ENCODE data around the gene KRTAP10-3. TPM values are rescaled to one million over a fixed set of nuclear protein-coding genes. Genes with fewer than 3 reads are reported as not detected.

Gene KRTAP10-3
- total RNA-seq, 1 donor from 2014 or later = not detected

DNA sequence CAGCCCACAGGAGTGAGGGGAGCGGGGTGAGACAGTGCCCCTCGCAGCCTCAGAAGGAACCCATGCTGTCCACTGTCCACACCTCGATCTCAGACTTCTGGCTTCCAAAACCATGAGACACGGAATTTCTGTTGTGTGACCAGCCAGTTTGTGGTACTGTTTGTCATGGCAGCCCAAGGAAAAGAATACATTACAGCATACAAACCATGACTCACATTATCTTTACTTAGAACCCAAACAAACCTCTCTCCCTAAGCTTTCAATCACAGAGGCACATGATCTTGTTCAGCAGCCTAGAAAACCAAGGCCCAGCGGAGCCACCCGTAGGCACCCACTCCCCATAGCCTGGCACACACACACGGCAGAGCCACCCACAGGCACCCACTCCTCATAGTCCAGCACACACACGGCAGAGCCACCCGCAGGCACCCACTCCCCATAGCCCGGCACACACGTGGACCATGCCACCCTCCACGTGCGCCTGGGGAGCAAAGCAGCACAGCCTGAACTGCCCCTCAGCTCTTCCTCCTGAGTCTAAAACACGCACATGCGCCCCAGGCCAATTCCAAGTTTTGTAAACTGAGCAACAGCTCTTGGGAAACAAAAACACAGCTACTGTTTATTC is 14.5 kb upstream of the KRTAP10-3 start:
- TF ChIP-seq, protein P1, sequence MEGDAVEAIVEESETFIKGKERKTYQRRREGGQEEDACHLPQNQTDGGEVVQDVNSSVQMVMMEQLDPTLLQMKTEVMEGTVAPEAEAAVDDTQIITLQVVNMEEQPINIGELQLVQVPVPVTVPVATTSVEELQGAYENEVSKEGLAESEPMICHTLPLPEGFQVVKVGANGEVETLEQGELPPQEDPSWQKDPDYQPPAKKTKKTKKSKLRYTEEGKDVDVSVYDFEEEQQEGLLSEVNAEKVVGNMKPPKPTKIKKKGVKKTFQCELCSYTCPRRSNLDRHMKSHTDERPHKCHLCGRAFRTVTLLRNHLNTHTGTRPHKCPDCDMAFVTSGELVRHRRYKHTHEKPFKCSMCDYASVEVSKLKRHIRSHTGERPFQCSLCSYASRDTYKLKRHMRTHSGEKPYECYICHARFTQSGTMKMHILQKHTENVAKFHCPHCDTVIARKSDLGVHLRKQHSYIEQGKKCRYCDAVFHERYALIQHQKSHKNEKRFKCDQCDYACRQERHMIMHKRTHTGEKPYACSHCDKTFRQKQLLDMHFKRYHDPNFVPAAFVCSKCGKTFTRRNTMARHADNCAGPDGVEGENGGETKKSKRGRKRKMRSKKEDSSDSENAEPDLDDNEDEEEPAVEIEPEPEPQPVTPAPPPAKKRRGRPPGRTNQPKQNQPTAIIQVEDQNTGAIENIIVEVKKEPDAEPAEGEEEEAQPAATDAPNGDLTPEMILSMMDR (conservative IDR thresholded peaks at IDR 0.05) = no peak
- Mint-ChIP-seq H3K36me3 (ENCODE audit: low read depth) (peaks cover 8% of the 10 kb centered on the region), H3K27ac (ENCODE audit: unreplicated experiment) (peak overlapping the region; percentile 43), H3K9me3 (peaks cover 11% of the 10 kb centered on the region), H3K4me1 (no peaks in the 10 kb centered on the region), H3K4me3 (no peak overlapping the region), H3K27me3 (ENCODE audit: low read depth) (peaks cover 2% of the 10 kb centered on the region)
- DNase-seq (ENCODE audit: low read depth, low spot score) = no peak

GRCh38 chr21:44571844-44572782 is 13.5 kb upstream of the KRTAP10-3 start:
- TF ChIP-seq, protein P1 (conservative IDR thresholded peaks at IDR 0.05) = no peak
- DNase-seq (ENCODE audit: low read depth, low spot score) = no peak
- H3K4me3 Mint-ChIP-seq = no peak overlapping the region
- H3K4me1 Mint-ChIP-seq = no peaks in the 10 kb centered on the region
- no peak overlapping the region for H3K27ac Mint-ChIP-seq (ENCODE audit: unreplicated experiment)
- H3K27me3 Mint-ChIP-seq (ENCODE audit: low read depth) = peaks cover 5% of the 10 kb centered on the region
- peaks cover 9% of the 10 kb centered on the region for H3K9me3 Mint-ChIP-seq
- peaks cover 7% of the 10 kb centered on the region for H3K36me3 Mint-ChIP-seq (ENCODE audit: low read depth)

DNA sequence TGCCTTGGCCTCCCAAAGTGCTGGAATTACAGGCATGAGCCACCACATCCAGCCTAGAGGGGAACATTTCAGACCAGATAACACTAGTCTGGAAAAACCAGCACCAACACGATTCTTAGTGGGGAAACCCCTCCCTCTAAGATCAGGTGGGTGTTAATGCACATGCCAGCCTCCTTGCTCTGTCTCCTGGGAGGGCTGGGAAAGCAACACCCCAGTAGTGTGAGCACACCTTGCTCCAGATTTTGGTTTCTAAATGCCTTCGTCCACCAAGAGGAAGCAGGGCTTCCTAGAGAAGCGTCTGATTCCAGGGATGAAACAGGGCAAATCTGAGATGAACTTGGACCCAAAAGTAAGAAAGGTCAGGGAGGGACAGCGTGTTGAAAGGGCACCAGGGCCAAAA is 12.7 kb upstream of the KRTAP10-3 start:
- TF ChIP-seq, protein P1 (conservative IDR thresholded peaks at IDR 0.05) = no peak
- H3K4me3 Mint-ChIP-seq = no peak overlapping the region
- no peaks in the 10 kb centered on the region for H3K4me1 Mint-ChIP-seq
- peaks cover 6% of the 10 kb centered on the region for H3K27me3 Mint-ChIP-seq (ENCODE audit: low read depth)
- peaks cover 3% of the 10 kb centered on the region for H3K36me3 Mint-ChIP-seq (ENCODE audit: low read depth)
- no peak for DNase-seq (ENCODE audit: low read depth, low spot score)
- no peak overlapping the region for H3K27ac Mint-ChIP-seq (ENCODE audit: unreplicated experiment)
- peaks cover 7% of the 10 kb centered on the region for H3K9me3 Mint-ChIP-seq

DNA sequence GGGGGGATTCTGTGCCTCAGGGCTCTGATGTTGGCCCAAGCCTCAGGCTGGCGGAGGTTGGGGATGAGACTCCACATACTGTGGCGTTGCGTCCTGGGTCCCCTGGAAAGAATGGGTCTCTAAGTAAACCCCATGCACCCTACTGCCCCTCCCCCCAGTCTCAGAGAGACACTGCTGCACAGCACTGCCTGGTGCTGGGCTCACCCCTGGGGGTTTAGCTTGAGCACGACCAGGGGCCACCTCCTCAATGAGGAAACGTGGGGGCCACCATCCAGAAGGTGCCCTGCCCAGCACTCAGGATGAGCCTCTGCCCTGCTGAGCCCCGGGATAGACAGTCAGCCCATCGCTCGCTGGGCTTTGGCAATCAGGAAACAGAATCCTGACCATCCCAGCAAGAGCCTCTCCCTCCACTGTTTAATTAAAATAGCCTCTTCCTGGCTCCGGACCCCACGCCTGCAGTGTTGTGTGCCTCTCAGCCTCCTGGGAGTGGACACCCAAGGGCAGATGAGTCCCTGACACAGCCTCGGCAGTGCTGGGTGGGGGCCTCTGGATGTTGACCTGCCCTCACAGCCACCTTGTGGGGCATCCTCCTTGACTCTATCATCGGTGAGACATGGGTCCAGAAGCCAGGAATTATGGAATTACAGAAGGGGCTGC is 11.4 kb upstream of the KRTAP10-3 start:
- peaks cover 7% of the 10 kb centered on the region for H3K9me3 Mint-ChIP-seq

More for the DNA sequence above, 11.4 kb upstream of the KRTAP10-3 start:
- Mint-ChIP-seq H3K27ac (ENCODE audit: unreplicated experiment) (no peak overlapping the region), H3K36me3 (ENCODE audit: low read depth) (peaks cover 3% of the 10 kb centered on the region), H3K27me3 (ENCODE audit: low read depth) (peaks cover 6% of the 10 kb centered on the region), H3K4me3 (no peak overlapping the region), H3K4me1 (no peaks in the 10 kb centered on the region)
- TF ChIP-seq, protein P1 (conservative IDR thresholded peaks at IDR 0.05) = no peak
- DNase-seq (ENCODE audit: low read depth, low spot score) = no peak
